Thyroid gland (tissue), 4 donors: ENCODE results near the gene RAI14.

Source experiments
- POLR2A ChIP-seq, 2 donors: fragments of 450-650 bp; IDR thresholded peaks; one replicate each; pipeline ENCODE4 v1.6.1; 2017; ENCODE audit warnings: antibody characterized with exemption in 2 of 2, mild to moderate bottlenecking in 2 of 2, moderate library complexity in 1 of 2
- TF ChIP-seq, protein P1 (sequence below), 6 experiments: fragments of 200-600 bp in 3 of 6; fragments of 450-650 bp in 3 of 6; sonication (generic) in 3 of 6; IDR thresholded peaks; one replicate each; pipeline ENCODE4 v1.5.1; 2016 to 2019; ENCODE audit warnings: antibody characterized with exemption in 6 of 6, mild to moderate bottlenecking in 2 of 6, inconsistent platforms in 1 of 6, moderate library complexity in 1 of 6

DNA sequence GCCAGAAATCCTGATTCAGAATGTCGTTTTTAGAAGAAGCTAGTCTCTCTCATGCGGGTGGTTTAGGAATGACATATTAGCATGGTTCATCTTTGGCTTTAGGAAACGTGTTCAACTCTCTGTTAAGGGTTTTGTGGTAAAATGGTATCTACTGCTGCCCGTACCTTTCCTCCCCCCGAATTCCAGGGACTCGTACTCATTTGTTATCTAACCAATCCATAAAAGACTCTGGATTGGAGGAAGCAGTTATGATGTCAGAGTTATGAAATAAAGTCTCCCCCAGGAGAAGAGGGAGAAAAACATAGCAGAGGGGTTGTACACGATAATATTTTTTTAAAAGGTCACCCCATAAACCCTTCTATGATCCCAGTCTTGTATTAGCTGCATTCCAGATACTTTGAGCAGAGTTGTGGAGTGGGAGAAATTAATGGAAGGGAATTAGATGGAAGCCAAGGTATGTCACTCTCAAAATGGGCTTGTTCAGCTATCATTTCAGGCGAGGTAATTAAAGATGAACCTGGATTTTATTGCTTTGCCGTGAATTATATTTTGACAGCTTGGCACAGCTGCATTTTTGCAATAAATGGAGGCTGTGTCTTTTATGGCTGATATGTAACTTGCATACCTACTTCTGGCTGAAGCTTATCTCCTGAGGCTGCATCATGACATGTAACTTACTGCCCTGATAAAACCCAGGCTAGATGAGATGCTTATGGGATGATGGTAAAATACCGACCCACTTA is 31.3 kb downstream of the RAI14 start:
- TF ChIP-seq POLR2A (IDR thresholded peaks at IDR 0.05), result no peak
- TF ChIP-seq, protein P1, sequence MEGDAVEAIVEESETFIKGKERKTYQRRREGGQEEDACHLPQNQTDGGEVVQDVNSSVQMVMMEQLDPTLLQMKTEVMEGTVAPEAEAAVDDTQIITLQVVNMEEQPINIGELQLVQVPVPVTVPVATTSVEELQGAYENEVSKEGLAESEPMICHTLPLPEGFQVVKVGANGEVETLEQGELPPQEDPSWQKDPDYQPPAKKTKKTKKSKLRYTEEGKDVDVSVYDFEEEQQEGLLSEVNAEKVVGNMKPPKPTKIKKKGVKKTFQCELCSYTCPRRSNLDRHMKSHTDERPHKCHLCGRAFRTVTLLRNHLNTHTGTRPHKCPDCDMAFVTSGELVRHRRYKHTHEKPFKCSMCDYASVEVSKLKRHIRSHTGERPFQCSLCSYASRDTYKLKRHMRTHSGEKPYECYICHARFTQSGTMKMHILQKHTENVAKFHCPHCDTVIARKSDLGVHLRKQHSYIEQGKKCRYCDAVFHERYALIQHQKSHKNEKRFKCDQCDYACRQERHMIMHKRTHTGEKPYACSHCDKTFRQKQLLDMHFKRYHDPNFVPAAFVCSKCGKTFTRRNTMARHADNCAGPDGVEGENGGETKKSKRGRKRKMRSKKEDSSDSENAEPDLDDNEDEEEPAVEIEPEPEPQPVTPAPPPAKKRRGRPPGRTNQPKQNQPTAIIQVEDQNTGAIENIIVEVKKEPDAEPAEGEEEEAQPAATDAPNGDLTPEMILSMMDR (IDR thresholded peaks at IDR 0.05), result no peak
